MCF 10A (cell line): ENCODE measurements around the gene GRN. TPM values are rescaled to one million over a fixed set of nuclear protein-coding genes. Genes with fewer than 3 reads are reported as not detected.

ENCODE experiments used
- BruUV-seq: library from RNA; stranded (reverse); fragments of 400-500 nt; replicated peaks from 2 replicates; lab custom pipeline; 2021; lab: Mats Ljungman, UMichigan
- CTCF ChIA-PET: fragments of 300-600 bp; sonication (Branson Sonifier 250); formaldehyde crosslinking; extraction: SDS; loops from one replicate; lab custom pipeline; 2021; ENCODE audit warnings: antibody characterized with exemption, inconsistent platforms; lab: Yijun Ruan, JAX
- POLR2A ChIA-PET: fragments of 300-600, 350-650 bp; sonication (Branson Sonifier 250); formaldehyde crosslinking; extraction: SDS; loops from one replicate; lab custom pipeline; 2020; ENCODE audit warnings: antibody characterized with exemption, inconsistent platforms; lab: Yijun Ruan, JAX
- DNase-seq: peaks from one replicate; pipeline ENCODE4 v3.0.0-alpha.2; 2018; ENCODE audit not compliant: unreplicated experiment
- H3K27ac Mint-ChIP-seq: one replicate; pipeline ENCODE4 v1.8.0; 2022; ENCODE audit warnings: mild to moderate bottlenecking, low read depth, mixed read lengths; ENCODE audit not compliant: unreplicated experiment
- H3K27me3 Mint-ChIP-seq: one replicate; pipeline ENCODE4 v1.8.0; 2022; ENCODE audit warnings: mixed read lengths; ENCODE audit not compliant: insufficient read depth, unreplicated experiment
- H3K36me3 Mint-ChIP-seq: one replicate; pipeline ENCODE4 v1.8.0; 2022; ENCODE audit warnings: mild to moderate bottlenecking, moderate library complexity, mixed read lengths; ENCODE audit not compliant: insufficient read depth, unreplicated experiment
- H3K4me1 Mint-ChIP-seq: one replicate; pipeline ENCODE4 v1.8.0; 2022; ENCODE audit warnings: mixed read lengths; ENCODE audit not compliant: insufficient read depth, unreplicated experiment
- H3K4me3 Mint-ChIP-seq: one replicate; pipeline ENCODE4 v1.8.0; 2022; ENCODE audit warnings: mild to moderate bottlenecking, moderate library complexity, mixed read lengths; ENCODE audit not compliant: unreplicated experiment
- H3K9me3 Mint-ChIP-seq: one replicate; pipeline ENCODE4 v1.8.0; 2022; ENCODE audit warnings: mixed read lengths; ENCODE audit not compliant: unreplicated experiment
- intact Hi-C: fragments of 100-400 bp; cut with micrococcal nuclease; formaldehyde crosslinking; loops from 2 replicates; pipeline ENCODE4 v1.14.1; 2022
- total RNA-seq: library from RNA; stranded (reverse); gene quantifications from 2 replicates; pipeline ENCODE4 v1.2.3, GENCODE V29; 2022
- TF ChIP-seq, protein P1 (sequence below): fragments of 200-600 bp; IDR thresholded peaks from one replicate; pipeline ENCODE4 v1.8.0; 2022; ENCODE audit warnings: antibody characterized with exemption, mild to moderate bottlenecking; ENCODE audit not compliant: unreplicated experiment

Gene GRN
- total RNA-seq, 1 experiment from 2014 or later = 143 TPM

GRCh38 chr17:44360144-44360533 is 15.0 kb downstream of the GRN start:
- ChIA-PET POLR2A (no interaction called here), CTCF (no interaction called here)
- H3K27me3 Mint-ChIP-seq = peaks cover 5% of the 10 kb centered on the region
- no peak for DNase-seq
- no peak overlapping the region for H3K4me3 Mint-ChIP-seq
- H3K27ac Mint-ChIP-seq = no peak overlapping the region
- no peaks in the 10 kb centered on the region for H3K4me1 Mint-ChIP-seq
- H3K36me3 Mint-ChIP-seq = peaks cover 5% of the 10 kb centered on the region
- TF ChIP-seq, protein P1, sequence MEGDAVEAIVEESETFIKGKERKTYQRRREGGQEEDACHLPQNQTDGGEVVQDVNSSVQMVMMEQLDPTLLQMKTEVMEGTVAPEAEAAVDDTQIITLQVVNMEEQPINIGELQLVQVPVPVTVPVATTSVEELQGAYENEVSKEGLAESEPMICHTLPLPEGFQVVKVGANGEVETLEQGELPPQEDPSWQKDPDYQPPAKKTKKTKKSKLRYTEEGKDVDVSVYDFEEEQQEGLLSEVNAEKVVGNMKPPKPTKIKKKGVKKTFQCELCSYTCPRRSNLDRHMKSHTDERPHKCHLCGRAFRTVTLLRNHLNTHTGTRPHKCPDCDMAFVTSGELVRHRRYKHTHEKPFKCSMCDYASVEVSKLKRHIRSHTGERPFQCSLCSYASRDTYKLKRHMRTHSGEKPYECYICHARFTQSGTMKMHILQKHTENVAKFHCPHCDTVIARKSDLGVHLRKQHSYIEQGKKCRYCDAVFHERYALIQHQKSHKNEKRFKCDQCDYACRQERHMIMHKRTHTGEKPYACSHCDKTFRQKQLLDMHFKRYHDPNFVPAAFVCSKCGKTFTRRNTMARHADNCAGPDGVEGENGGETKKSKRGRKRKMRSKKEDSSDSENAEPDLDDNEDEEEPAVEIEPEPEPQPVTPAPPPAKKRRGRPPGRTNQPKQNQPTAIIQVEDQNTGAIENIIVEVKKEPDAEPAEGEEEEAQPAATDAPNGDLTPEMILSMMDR = no peak
- no peaks in the 10 kb centered on the region for H3K9me3 Mint-ChIP-seq
- no TSS peak for BruUV-seq
- intact Hi-C loops = no loop called here

- Mint-ChIP-seq H3K27me3 (peaks cover 12% of the 10 kb centered on the region), H3K27ac (no peak overlapping the region), H3K4me1 (no peaks in the 10 kb centered on the region), H3K4me3 (no peak overlapping the region), H3K36me3 (peaks cover 6% of the 10 kb centered on the region), H3K9me3 (no peaks in the 10 kb centered on the region)
- no peak for DNase-seq
- intact Hi-C loops = no loop called here
- CTCF ChIA-PET = interaction anchor here (0.6 kb wide), 1 partner anchor 12 kb away, joined by 3 read pairs; no protein-coding TSS in a partner anchor
- POLR2A ChIA-PET = interaction anchor here (0.9 kb wide), 1 partner anchor 143 kb away, joined by 3 read pairs; the partner anchor contains the start of gene GPATCH8
- TF ChIP-seq, protein P1 = no peak
- BruUV-seq = no TSS peak
Measured at GRCh38 chr17:44360826-44361225, 15.7 kb downstream of the GRN start.

DNA sequence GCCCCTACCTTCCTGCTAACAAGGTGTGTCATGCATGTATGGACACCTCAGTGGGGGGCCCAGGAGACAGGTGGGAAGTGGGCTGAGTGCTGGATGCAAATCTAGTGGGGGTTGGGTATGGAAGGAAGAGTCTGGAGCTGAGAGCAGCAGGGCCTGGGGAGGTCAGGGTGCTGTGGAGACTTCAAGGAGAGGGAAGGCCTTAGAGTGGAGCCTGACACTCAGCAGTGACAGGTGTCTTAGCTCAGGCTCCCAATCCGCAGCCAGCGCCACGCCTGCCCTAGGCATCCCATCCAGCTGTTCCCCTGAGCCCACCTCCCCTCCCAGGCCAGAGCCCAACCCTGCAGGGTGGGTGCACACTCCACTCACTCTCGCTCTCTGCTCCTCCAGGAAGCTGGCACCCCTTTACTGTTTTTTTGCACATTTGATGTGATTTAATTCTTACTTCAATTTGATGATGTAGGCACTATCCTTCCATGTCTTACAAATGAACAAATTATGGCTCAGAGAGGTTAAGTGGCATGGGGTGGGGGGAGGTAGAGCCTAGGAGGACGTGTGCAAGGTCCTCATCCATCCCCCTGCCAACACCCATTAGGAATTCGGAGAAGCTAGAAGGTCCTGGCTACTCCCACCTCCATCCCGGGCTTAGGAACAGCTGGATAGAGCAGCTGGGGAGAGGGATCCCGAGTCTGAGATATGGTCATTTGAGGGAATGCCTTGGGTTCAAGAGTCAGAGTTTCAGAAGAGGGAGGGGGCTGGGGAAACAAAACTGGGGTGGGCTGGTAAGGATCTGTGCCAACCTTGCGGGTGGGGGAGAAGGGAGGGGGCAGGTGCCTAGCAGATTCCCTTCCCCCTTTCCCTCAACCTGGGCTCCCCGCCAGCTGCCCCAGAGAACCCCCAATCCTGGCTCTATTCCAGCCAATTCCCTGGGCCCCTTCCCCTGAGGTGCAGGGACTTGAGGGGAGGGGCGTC is 16.5 kb downstream of the GRN start:
- Mint-ChIP-seq H3K27me3 (peaks cover 20% of the 10 kb centered on the region), H3K4me3 (no peak overlapping the region), H3K36me3 (peaks cover 6% of the 10 kb centered on the region), H3K27ac (no peak overlapping the region), H3K9me3 (no peaks in the 10 kb centered on the region), H3K4me1 (no peaks in the 10 kb centered on the region)
- TF ChIP-seq, protein P1 = no peak
- BruUV-seq = no TSS peak
- intact Hi-C loops = no loop called here
- CTCF ChIA-PET = interaction anchor here (0.6 to 2.1 kb wide), 4 partner anchors 10 to 258 kb away, joined by 3 to 8 read pairs (median 4); no protein-coding TSS in a partner anchor
- POLR2A ChIA-PET = interaction anchor here (0.9 to 1.7 kb wide), 2 partner anchors 142 to 176 kb away, joined by 3 to 8 read pairs; partner anchors contain the start of genes GPATCH8 and TMUB2
- DNase-seq = no peak

DNA sequence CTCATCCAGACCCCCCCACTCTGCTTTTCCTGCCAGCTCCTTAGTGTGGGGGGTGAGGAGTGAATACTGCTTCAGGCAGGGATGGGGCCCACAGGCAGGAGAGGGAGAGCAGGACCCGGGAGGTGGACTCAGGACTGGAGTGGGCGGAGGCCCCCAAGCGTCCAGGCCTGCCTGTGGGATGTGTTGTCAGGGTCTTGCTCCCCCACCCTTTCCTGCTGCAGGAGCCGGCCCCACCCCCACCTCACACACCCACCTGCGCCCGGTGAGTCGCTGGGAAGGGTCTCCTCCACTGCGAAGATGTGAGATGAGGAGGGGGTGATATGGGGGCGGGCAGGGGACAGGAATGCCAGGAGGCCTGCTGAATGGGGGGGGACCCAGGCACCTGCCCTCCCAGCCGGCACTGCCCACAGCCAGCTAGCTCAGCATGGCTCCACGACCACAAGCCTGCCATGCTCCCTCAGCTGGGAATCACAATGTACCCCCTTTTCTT is 17.4 kb downstream of the GRN start:
- no peaks in the 10 kb centered on the region for H3K9me3 Mint-ChIP-seq
- ChIA-PET CTCF (interaction anchor here (0.6 to 2.1 kb wide), 9 partner anchors 9 to 141 kb away, joined by 3 to 8 read pairs (median 4); no protein-coding TSS in a partner anchor), POLR2A (interaction anchor here (1.1 to 1.7 kb wide), 2 partner anchors 141 to 177 kb away, joined by 4 to 8 read pairs; partner anchors contain the start of gene TMUB2)
- H3K4me1 Mint-ChIP-seq = no peaks in the 10 kb centered on the region
- TF ChIP-seq, protein P1 = no peak
- no peak overlapping the region for H3K27ac Mint-ChIP-seq
- peaks cover 29% of the 10 kb centered on the region for H3K27me3 Mint-ChIP-seq
- BruUV-seq = no TSS peak
- intact Hi-C loops = no loop called here
- no peak for DNase-seq
- peaks cover 6% of the 10 kb centered on the region for H3K36me3 Mint-ChIP-seq
- H3K4me3 Mint-ChIP-seq = no peak overlapping the region
